ENCODE results near the gene PITRM1.

GRCh38 chr10:3118641-3119091 is 53.9 kb downstream of the PITRM1 start:
- TF ChIP-seq CTCF (IDR thresholded peaks at IDR 0.05; ENCODE audit: poor library complexity), result no peak
- TF ChIP-seq EZH2phosphoT487 (IDR thresholded peaks at IDR 0.05; ENCODE audit: low read depth, severe bottlenecking, unreplicated experiment), result no peak

All from hepatocyte (in vitro differentiated cells).